NCI-H1105 (cell line): ENCODE results near the gene ALB.
"Not testable (repeated sequence)": the region's sequence is repeated elsewhere in the genome, so short reads cannot be mapped to it uniquely, and the experiment has no call there.

Experiments used
- DNase-seq: peaks from one replicate; lab custom pipeline; 2025; lab: John Stamatoyannopoulos, UW

The ALB gene

GRCh38 chr4:73404042-73404441, at the start of gene ALB:
Gene ALB, plus strand, starts transcription at chr4:73404287. Its CDS starts 41 bp downstream, at chr4:73404328.
- DNase-seq: no peak

- DNase-seq: not testable (repeated sequence)
Measured at GRCh38 chr4:73357174-73357573, 46.9 kb upstream of the ALB start.

GRCh38 chr4:73369506-73370199, 34.4 kb upstream of the ALB start:
- not testable (repeated sequence) for DNase-seq

- no peak for DNase-seq
Measured at GRCh38 chr4:73375328-73375741, 28.8 kb upstream of the ALB start.

GRCh38 chr4:73376251-73376650, 27.8 kb upstream of the ALB start:
- DNase-seq: no peak

- no peak for DNase-seq
Measured at GRCh38 chr4:73376976-73377375, 27.1 kb upstream of the ALB start.

GRCh38 chr4:73378887-73379286, 25.2 kb upstream of the ALB start:
- no peak for DNase-seq

- DNase-seq: no peak
Measured at GRCh38 chr4:73379946-73380345, 24.1 kb upstream of the ALB start.

- no peak for DNase-seq
Measured at GRCh38 chr4:73381214-73381613, 22.9 kb upstream of the ALB start.

GRCh38 chr4:73383452-73383851, 20.6 kb upstream of the ALB start:
- no peak for DNase-seq

- DNase-seq: no peak
Measured at GRCh38 chr4:73387552-73387951, 16.5 kb upstream of the ALB start.

GRCh38 chr4:73388887-73389286, 15.2 kb upstream of the ALB start:
- DNase-seq: no peak

GRCh38 chr4:73389663-73390062, 14.4 kb upstream of the ALB start:
- not testable (repeated sequence) for DNase-seq

GRCh38 chr4:73391774-73392173, 12.3 kb upstream of the ALB start:
- DNase-seq: no peak

GRCh38 chr4:73392936-73393335, 11.2 kb upstream of the ALB start:
- DNase-seq: no peak

- no peak for DNase-seq
Measured at GRCh38 chr4:73396304-73396703, 7.8 kb upstream of the ALB start.

GRCh38 chr4:73396993-73397972, 6.8 kb upstream of the ALB start:
- DNase-seq: no peak

GRCh38 chr4:73401412-73401811, 2.7 kb upstream of the ALB start:
- no peak for DNase-seq

GRCh38 chr4:73404457-73404856, 370 bp downstream of the ALB start:
- no peak for DNase-seq

- DNase-seq: no peak
Measured at GRCh38 chr4:73405138-73405537, 1.1 kb downstream of the ALB start.

GRCh38 chr4:73406548-73406875, 2.4 kb downstream of the ALB start:
- no peak for DNase-seq

GRCh38 chr4:73407227-73407673, 3.2 kb downstream of the ALB start:
- no peak for DNase-seq

- no peak for DNase-seq
Measured at GRCh38 chr4:73408181-73408867, 4.2 kb downstream of the ALB start.
